K562 (cell line): ENCODE measurements around the gene TDRD6. TPM values are rescaled to one million over a fixed set of nuclear protein-coding genes. Genes with fewer than 3 reads are reported as not detected.

Source experiments
- HDAC6 ChIP-seq: IDR thresholded peaks from 2 replicates; pipeline ENCODE4 v1.6.1; 2012; ENCODE audit warnings: low read depth, mild to moderate bottlenecking, control low read depth, inconsistent platforms, low read length, moderate library complexity
- RBM34 ChIP-seq: fragments of 200-400 bp; formaldehyde crosslinking; IDR thresholded peaks from 2 replicates; pipeline ENCODE4 v1.6.1; 2018; ENCODE audit warnings: low read length, borderline replicate concordance; ENCODE audit not compliant: insufficient read depth
- RREB1 ChIP-seq: fragments of 250-450 bp; sonication (Bioruptor Pico); IDR thresholded peaks from 2 replicates; pipeline ENCODE4 v1.4.0; 2020
- ZBTB9 ChIP-seq: fragments of 450-650 bp; formaldehyde crosslinking; IDR thresholded peaks from 2 replicates; pipeline ENCODE4 v1.4.0; 2020; ENCODE audit warnings: mild to moderate bottlenecking, moderate library complexity
- polyA plus RNA-seq, 8 experiments: library from polyadenylated mRNA; depleted of rRNA in 4 of 8; stranded (reverse) in 5 of 8; unstranded in 3 of 8; fragments of >200 nt; fragmentation: Nextera tagmentation in 2 of 8; fragmentation: Illumina TruSeq in 1 of 8; extraction: Ambion mirVana in 2 of 8; extraction: Trizol in 1 of 8; gene quantifications; 2 replicates each; pipeline versions ENCODE4 v1.2.1 to v1.2.3, GENCODE V29; 2011 to 2014; ENCODE audit warnings: inconsistent platforms in 1 of 8, missing spikeins in 1 of 8
- total RNA-seq, 7 experiments: library from RNA; depleted of rRNA in 6 of 7; stranded (reverse); fragments of >200 nt in 6 of 7; fragmentation: Illumina TruSeq in 2 of 7; extraction: Trizol in 2 of 7; gene quantifications; 2 replicates each; pipeline versions ENCODE4 v1.2.1 to v1.2.3, GENCODE V29; 2011 to 2021; ENCODE audit warnings: low replicate concordance in 1 of 7

The TDRD6 gene
- total and polyA plus RNA-seq, 9 of the 15 experiments (the other 6 are each of a cell fraction or from before 2014, with no cell fraction given) = under 0.01 to 0.53 (median 0.14) TPM; not detected in 1

- TF ChIP-seq RREB1 (CRISPR knock-in tag) (no peak), HDAC6 (no peak), ZBTB9 (no peak), RBM34 (no peak)
These were observed 31.4 kb downstream of the TDRD6 start (continued) for GRCh38 chr6:46719099-46719498.
